K562 (cell line): Measurements from ENCODE around the gene CDH8. TPM values are rescaled to one million over a fixed set of nuclear protein-coding genes. Genes with fewer than 3 reads are reported as not detected.

ENCODE experiments used
- ATAC-seq: fragments of 200-7000 bp; cut with Tn5 transposase; 3 replicates; pipeline ENCODE4 v1.9.1; 2020; ENCODE audit warnings: moderate library complexity
- BruUV-seq: library from RNA; stranded (reverse); fragments of 400-500 nt; replicated peaks from 2 replicates; lab custom pipeline; 2021; lab: Mats Ljungman, UMichigan
- CTCF ChIA-PET: fragments of 300-600 bp; formaldehyde crosslinking; extraction: SDS; loops from one replicate; lab custom pipeline; 2021; ENCODE audit warnings: low intra/inter-chr PET ratio; lab: Yijun Ruan, JAX
- POLR2A ChIA-PET: fragments of 300-600, 350-650 bp; sonication (Branson Sonifier 250); formaldehyde crosslinking; extraction: SDS; loops from one replicate; lab custom pipeline; 2021; ENCODE audit warnings: antibody characterized with exemption, inconsistent platforms; lab: Yijun Ruan, JAX
- DNase-seq, 4 experiments: peaks; one replicate each; pipeline versions ENCODE4 v3.0.0 to v3.0.0-alpha.2; 2011 to 2018; ENCODE audit warnings: low spot score in 3 of 4, mixed read lengths in 3 of 4; ENCODE audit errors: extremely low read depth in 1 of 4
- FAIRE-seq: peaks from 2 replicates; lab custom pipeline; 2011; peaks lifted over from hg19 to GRCh38; lab: Jason Lieb, UNC
- H2AFZ ChIP-seq: 2 replicates; pipeline ENCODE4 v1.6.0; 2011; ENCODE audit warnings: low read depth, low read length, control low read depth, inconsistent platforms
- H3K27ac ChIP-seq: fragments of 200-600 bp; 3 replicates; pipeline ENCODE4 v1.8.0; 2011; ENCODE audit warnings: low read depth, mild to moderate bottlenecking, control low read depth, inconsistent platforms, low read length, moderate library complexity, mixed read lengths; ENCODE audit errors: extremely low read depth
- H3K27me3 ChIP-seq, 2 experiments: fragments of 300-600 bp in 1 of 2; 2 replicates in 1 of 2; 3 replicates in 1 of 2; pipeline versions ENCODE4 v1.6.0 to v1.8.0; 2011; ENCODE audit warnings: inconsistent platforms in 2 of 2, low read length in 2 of 2, mild to moderate bottlenecking in 1 of 2, mixed read lengths in 1 of 2, moderate library complexity in 1 of 2; ENCODE audit not compliant: control insufficient read depth in 2 of 2, insufficient read depth in 2 of 2
- H3K36me3 ChIP-seq: fragments of 300-600 bp; 3 replicates; pipeline ENCODE4 v1.8.0; 2011; ENCODE audit warnings: mild to moderate bottlenecking, low read length, inconsistent platforms; ENCODE audit not compliant: control insufficient read depth, insufficient read depth
- H3K4me1 ChIP-seq, 2 experiments: fragments of 200-600 bp in 1 of 2; replicated peaks in 1 of 2; 2 replicates in 1 of 2; 3 replicates in 1 of 2; pipeline versions ENCODE4 v1.5.1 to v1.8.0; 2011; ENCODE audit warnings: inconsistent platforms in 2 of 2, low read length in 2 of 2, mild to moderate bottlenecking in 1 of 2, mixed read lengths in 1 of 2, moderate library complexity in 1 of 2; ENCODE audit not compliant: control insufficient read depth in 2 of 2, insufficient read depth in 2 of 2
- H3K4me2 ChIP-seq: 2 replicates; pipeline ENCODE4 v1.6.1; 2011; ENCODE audit warnings: low read length, control low read depth, inconsistent platforms, mixed read lengths; ENCODE audit not compliant: insufficient read depth
- H3K4me3 ChIP-seq: fragments of 200-600 bp; sonication (generic), shearing (Covaris generic); 2 replicates; pipeline ENCODE4 v1.5.1; 2016; ENCODE audit warnings: control low read depth, inconsistent platforms
- H3K79me2 ChIP-seq: fragments of 200-600 bp; 3 replicates; pipeline ENCODE4 v1.8.0; 2011; ENCODE audit warnings: low read length, inconsistent platforms; ENCODE audit not compliant: control insufficient read depth, insufficient read depth
- H3K9ac ChIP-seq, 2 experiments: 2 replicates each; pipeline versions ENCODE4 v1.6.0 to v1.6.1; 2011; ENCODE audit warnings: low read depth in 2 of 2, low read length in 2 of 2, control low read depth in 1 of 2, inconsistent platforms in 1 of 2, mild to moderate bottlenecking in 1 of 2, mixed read lengths in 1 of 2; ENCODE audit not compliant: insufficient read depth in 1 of 2
- H3K9me1 ChIP-seq: one replicate; pipeline ENCODE4 v1.6.0; 2011; ENCODE audit warnings: inconsistent platforms, mild to moderate bottlenecking, low read length, moderate library complexity; ENCODE audit not compliant: control insufficient read depth, insufficient read depth
- H3K9me3 ChIP-seq: replicated peaks from 2 replicates; pipeline ENCODE4 v1.5.1; 2011; ENCODE audit warnings: low read depth, low read length, inconsistent platforms; ENCODE audit not compliant: control insufficient read depth, insufficient read depth
- H4K20me1 ChIP-seq: replicated peaks from 2 replicates; pipeline ENCODE4 v1.6.1; 2011; ENCODE audit warnings: low read length, inconsistent platforms, mixed read lengths; ENCODE audit not compliant: control insufficient read depth, insufficient read depth
- ATF2 ChIP-seq: sonication (generic); formaldehyde crosslinking; IDR thresholded peaks from 2 replicates; pipeline ENCODE4 v1.8.1; 2022; ENCODE audit warnings: missing genetic modification reagents
- FOXK2 ChIP-seq, 2 experiments: fragments of 450-650 bp; IDR thresholded peaks in 1 of 2; conservative IDR thresholded peaks in 1 of 2; 2 replicates each; pipeline ENCODE4 v1.6.1; 2016; ENCODE audit warnings: low read depth in 2 of 2, mild to moderate bottlenecking in 1 of 2
- HDAC1 ChIP-seq, 2 experiments: fragments of 450-650 bp; IDR thresholded peaks; 2 replicates each; pipeline ENCODE4 v1.6.1; 2016 to 2017; ENCODE audit warnings: inconsistent platforms in 1 of 2, mild to moderate bottlenecking in 1 of 2, moderate library complexity in 1 of 2
- TGIF2 ChIP-seq: sonication (generic); formaldehyde crosslinking; IDR thresholded peaks from 2 replicates; pipeline ENCODE4 v1.8.1; 2022; ENCODE audit warnings: mild to moderate bottlenecking, missing genetic modification reagents, moderate library complexity
- XRCC5 ChIP-seq: fragments of 200-400 bp; formaldehyde crosslinking; IDR thresholded peaks from 2 replicates; pipeline ENCODE4 v1.6.1; 2017; ENCODE audit warnings: low read depth, mild to moderate bottlenecking, low read length
- ZNF398 ChIP-seq: fragments of 250-450 bp; sonication (Bioruptor Pico); IDR thresholded peaks from 2 replicates; pipeline ENCODE4 v1.8.0; 2021; ENCODE audit warnings: moderate library complexity, mild to moderate bottlenecking, inconsistent platforms
- ZNF717 ChIP-seq: fragments of 250-450 bp; sonication (Bioruptor Pico); IDR thresholded peaks from 2 replicates; pipeline ENCODE4 v1.5.0; 2021
- WGBS: fragments of 100-300 bp; shearing (Covaris generic); methylation state at CpG from one replicate; pipeline ENCODE4 v1.1.6; 2016; ENCODE audit warnings: low coverage, mixed read lengths; ENCODE audit not compliant: insufficient coverage; ENCODE audit errors: missing lambda C conversion rate; 5-methylcytosine and 5-hydroxymethylcytosine counted together
- in situ Hi-C: fragments of 300-500 bp; cut with MboI; formaldehyde crosslinking; loops from 4 replicates; pipeline ENCODE4 v1.15.0; 2018; ENCODE audit warnings: inconsistent platforms, mixed read lengths
- intact Hi-C: fragments of 100-400 bp; cut with micrococcal nuclease; formaldehyde crosslinking; loops from 2 replicates; pipeline ENCODE4 v1.14.2; 2022
- polyA plus RNA-seq, 8 experiments: library from polyadenylated mRNA; depleted of rRNA in 4 of 8; stranded (reverse) in 5 of 8; unstranded in 3 of 8; fragments of >200 nt; fragmentation: Nextera tagmentation in 2 of 8; fragmentation: Illumina TruSeq in 1 of 8; extraction: Ambion mirVana in 2 of 8; extraction: Trizol in 1 of 8; gene quantifications; 2 replicates each; pipeline versions ENCODE4 v1.2.1 to v1.2.3, GENCODE V29; 2011 to 2014; ENCODE audit warnings: inconsistent platforms in 1 of 8, missing spikeins in 1 of 8
- total RNA-seq, 7 experiments: library from RNA; depleted of rRNA in 6 of 7; stranded (reverse); fragments of >200 nt in 6 of 7; fragmentation: Illumina TruSeq in 2 of 7; extraction: Trizol in 2 of 7; gene quantifications; 2 replicates each; pipeline versions ENCODE4 v1.2.1 to v1.2.3, GENCODE V29; 2011 to 2021; ENCODE audit warnings: low replicate concordance in 1 of 7
- TF ChIP-seq, protein P1 (sequence below): sonication (generic); formaldehyde crosslinking; IDR thresholded peaks from 2 replicates; pipeline ENCODE4 v1.8.0; 2022; ENCODE audit warnings: missing genetic modification reagents, mild to moderate bottlenecking, borderline replicate concordance

CDH8 gene
- total and polyA plus RNA-seq, 9 of the 15 experiments (the other 6 are each of a cell fraction or from before 2014, with no cell fraction given): 0.22 to 1.4 (median 0.42) TPM; not detected in 4

GRCh38 chr16:62079236-62079635, 43.0 kb upstream of the CDH8 start:
- in situ Hi-C loops: no loop called here

More at GRCh38 chr16:62079236-62079635, 43.0 kb upstream of the CDH8 start:
- CTCF ChIA-PET: no interaction called here
- no peaks in the 10 kb centered on the region; the same call in 1 of the 2 replicates for H3K9me3 ChIP-seq
- WGBS: 0% methylated on average over 4 of the region's 4 CpGs
- no peaks in the 10 kb centered on the region for H3K4me1 ChIP-seq
- H3K4me3 ChIP-seq: no peak overlapping the region
- TF ChIP-seq, protein P1, sequence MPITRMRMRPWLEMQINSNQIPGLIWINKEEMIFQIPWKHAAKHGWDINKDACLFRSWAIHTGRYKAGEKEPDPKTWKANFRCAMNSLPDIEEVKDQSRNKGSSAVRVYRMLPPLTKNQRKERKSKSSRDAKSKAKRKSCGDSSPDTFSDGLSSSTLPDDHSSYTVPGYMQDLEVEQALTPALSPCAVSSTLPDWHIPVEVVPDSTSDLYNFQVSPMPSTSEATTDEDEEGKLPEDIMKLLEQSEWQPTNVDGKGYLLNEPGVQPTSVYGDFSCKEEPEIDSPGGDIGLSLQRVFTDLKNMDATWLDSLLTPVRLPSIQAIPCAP (CRISPR knock-in tag): no peak
- TF ChIP-seq ZNF398 (CRISPR knock-in tag): no peak
- no peak for TF ChIP-seq TGIF2 (CRISPR knock-in tag)
- no peak for TF ChIP-seq FOXK2 (conservative IDR thresholded peaks at IDR 0.05 in 1 of 2, IDR thresholded peaks at IDR 0.05 in 1 of 2; ENCODE audit: low read depth in 2 of 2)
- no peak for TF ChIP-seq ATF2 (CRISPR knock-in tag)
- TF ChIP-seq XRCC5: no peak
- TF ChIP-seq HDAC1 (IDR thresholded peaks at IDR 0.05): no peak
- TF ChIP-seq ZNF717 (CRISPR knock-in tag): no peak
- TF ChIP-seq, all 486 proteins: peak for 0
- POLR2A ChIA-PET: no interaction called here
- Histone ChIP-seq H3K36me3 (no peaks in the 10 kb centered on the region), H3K4me2 (no peak overlapping the region), H3K27me3 (no peaks in the 10 kb centered on the region), H3K79me2 (no peaks in the 10 kb centered on the region), H3K9me1 (no peaks in the 10 kb centered on the region), H4K20me1 (no peaks in the 10 kb centered on the region), H3K27ac (no peak overlapping the region), H3K9ac (no peak overlapping the region), H2AFZ (no peak overlapping the region)
- no peak for FAIRE-seq
- no TSS peak for BruUV-seq
- no peak for ATAC-seq
- intact Hi-C loops: no loop called here
- DNase-seq: no peak
